Measurements from ENCODE around the gene ANK3. TPM values are rescaled to one million over a fixed set of nuclear protein-coding genes. Genes with fewer than 3 reads are reported as not detected.

ANK3 gene
- total and polyA plus RNA-seq, 2 donors, result 12.1 to 12.6 TPM

DNA sequence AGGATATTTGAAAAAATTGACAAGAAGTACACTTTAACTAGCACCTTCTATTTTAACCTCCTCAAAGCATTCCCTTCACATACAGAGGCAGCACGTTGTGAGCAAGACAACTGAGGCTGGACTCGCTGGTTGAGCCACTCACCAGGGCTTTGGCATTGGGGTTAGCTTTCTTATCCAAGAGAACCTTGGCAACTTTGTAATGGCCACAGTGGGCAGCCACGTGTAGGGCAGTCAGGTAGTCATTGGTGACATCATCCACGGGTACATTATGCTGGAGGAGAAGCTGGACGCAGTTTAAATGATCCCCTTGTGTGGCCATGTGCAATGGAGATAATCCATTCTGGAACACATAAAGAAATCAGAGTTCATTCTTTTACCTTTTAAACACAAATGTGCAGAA is 181.8 kb downstream of the ANK3 start:
- H3K27ac ChIP-seq (ENCODE audit: low read depth in 1 of 2, low read length in 1 of 2), result no peak overlapping the region
- H3K36me3 ChIP-seq (ENCODE audit: control insufficient read depth in 2 of 2, insufficient read depth in 2 of 2, low read length in 1 of 2), result no peaks in the 10 kb centered on the region
- no peaks in the 10 kb centered on the region for H3K27me3 ChIP-seq (ENCODE audit: control insufficient read depth in 2 of 2, insufficient read depth in 1 of 2, low read length in 1 of 2)
- no peak for DNase-seq (ENCODE audit: low read depth in 6 of 9, low spot score in 9 of 9)
- H3K4me3 ChIP-seq (ENCODE audit: low read length in 2 of 2), result no peak overlapping the region
- H3K4me1 ChIP-seq (ENCODE audit: control insufficient read depth in 2 of 2, insufficient read depth in 2 of 2, low read length in 2 of 2), result peaks cover 0 to 6% of the 10 kb centered on the region in 2 donors
- H3K9me3 ChIP-seq (ENCODE audit: control insufficient read depth in 2 of 2, insufficient read depth in 1 of 2, low read length in 1 of 2), result no peaks in the 10 kb centered on the region
- WGBS, result 96% methylated on average over 5 of the region's 5 CpGs

DNA sequence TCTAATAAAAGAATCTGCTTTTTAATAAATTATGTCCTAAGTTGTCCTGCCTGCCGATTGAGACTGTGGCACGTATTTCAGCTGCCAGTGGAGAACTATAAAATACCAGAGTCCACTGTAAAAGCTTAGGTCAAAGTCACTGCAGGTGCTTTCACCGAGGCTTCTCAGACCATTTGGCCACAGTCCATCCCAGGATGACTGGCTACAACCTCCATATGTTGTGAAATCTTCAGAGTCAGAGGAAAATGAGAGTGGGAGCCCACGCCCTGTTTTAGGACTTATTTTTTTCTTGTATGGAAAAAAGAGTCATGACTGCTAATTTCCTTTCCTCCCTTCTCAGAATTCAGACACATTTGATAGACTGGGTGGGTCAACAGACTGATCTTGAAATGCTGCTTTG is 182.9 kb downstream of the ANK3 start:
- 77% methylated on average over 4 of the region's 4 CpGs for WGBS
- Histone ChIP-seq H3K36me3 (ENCODE audit: control insufficient read depth in 2 of 2, insufficient read depth in 2 of 2, low read length in 1 of 2) (no peaks in the 10 kb centered on the region), H3K27me3 (ENCODE audit: control insufficient read depth in 2 of 2, insufficient read depth in 1 of 2, low read length in 1 of 2) (no peaks in the 10 kb centered on the region), H3K27ac (ENCODE audit: low read depth in 1 of 2, low read length in 1 of 2) (no peak overlapping the region), H3K4me1 (ENCODE audit: control insufficient read depth in 2 of 2, insufficient read depth in 2 of 2, low read length in 2 of 2) (peaks cover 0 to 6% of the 10 kb centered on the region in 2 donors), H3K9me3 (ENCODE audit: control insufficient read depth in 2 of 2, insufficient read depth in 1 of 2, low read length in 1 of 2) (no peaks in the 10 kb centered on the region), H3K4me3 (ENCODE audit: low read length in 2 of 2) (no peak overlapping the region)
- no peak for DNase-seq (ENCODE audit: low read depth in 6 of 9, low spot score in 9 of 9)

DNA sequence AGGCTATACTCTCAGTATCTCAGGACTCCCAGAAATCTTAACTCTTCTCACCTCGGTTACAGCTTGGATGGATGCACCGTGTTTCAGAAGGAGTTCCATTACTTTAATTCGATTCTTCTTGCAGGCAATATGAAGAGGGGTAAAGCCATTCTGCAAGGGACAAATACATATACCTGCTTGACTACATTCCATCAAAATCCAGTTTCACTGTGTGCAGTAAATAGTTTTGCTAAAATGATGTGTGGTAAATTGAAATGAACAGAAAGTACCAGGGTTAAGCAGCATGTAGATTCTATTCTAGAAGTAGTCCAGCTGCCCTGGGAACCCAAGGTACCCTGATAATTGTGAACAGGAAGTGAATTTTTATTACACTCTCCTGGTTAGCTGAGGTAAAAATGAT is 183.9 kb downstream of the ANK3 start:
- no peaks in the 10 kb centered on the region for H3K36me3 ChIP-seq (ENCODE audit: control insufficient read depth in 2 of 2, insufficient read depth in 2 of 2, low read length in 1 of 2)
- no peak for DNase-seq (ENCODE audit: low read depth in 6 of 9, low spot score in 9 of 9)
- H3K4me3 ChIP-seq (ENCODE audit: low read length in 2 of 2), result no peak overlapping the region
- no peak overlapping the region for H3K27ac ChIP-seq (ENCODE audit: low read depth in 1 of 2, low read length in 1 of 2)
- no peaks in the 10 kb centered on the region for H3K27me3 ChIP-seq (ENCODE audit: control insufficient read depth in 2 of 2, insufficient read depth in 1 of 2, low read length in 1 of 2)
- WGBS, result 96% methylated on average over 3 of the region's 3 CpGs
- peaks cover 0 to 6% of the 10 kb centered on the region in 2 donors for H3K4me1 ChIP-seq (ENCODE audit: control insufficient read depth in 2 of 2, insufficient read depth in 2 of 2, low read length in 2 of 2)
- H3K9me3 ChIP-seq (ENCODE audit: control insufficient read depth in 2 of 2, insufficient read depth in 1 of 2, low read length in 1 of 2), result no peaks in the 10 kb centered on the region

DNA sequence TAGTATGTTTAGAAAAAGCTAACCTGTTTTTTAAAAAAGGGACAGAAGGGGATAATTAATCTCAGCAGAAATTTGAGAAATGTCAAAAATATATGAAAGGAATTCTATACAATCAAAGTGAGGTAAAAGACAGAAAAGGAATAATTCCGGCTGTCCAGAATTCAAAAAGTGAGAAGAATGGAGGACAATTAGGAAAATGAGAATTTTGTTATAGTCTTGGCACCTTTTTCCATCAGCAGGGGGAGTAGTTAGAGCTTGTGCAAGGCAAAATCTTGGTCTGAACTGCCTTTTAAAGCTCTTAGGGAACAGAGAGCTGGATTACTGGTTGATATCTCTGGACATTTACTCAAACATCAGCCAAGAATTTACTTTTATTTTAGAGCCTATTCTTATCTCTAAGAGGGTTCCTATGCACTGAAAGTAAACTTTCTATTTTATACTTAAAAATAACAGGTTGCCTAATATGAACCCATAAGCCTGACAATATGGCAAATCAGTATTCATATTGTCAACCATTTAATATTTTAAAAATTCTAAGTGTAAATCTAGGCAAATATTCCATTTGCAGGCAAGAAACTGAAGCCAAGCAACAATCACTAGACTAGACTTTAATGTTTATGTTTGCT is 185.6 kb downstream of the ANK3 start:
- Histone ChIP-seq H3K27ac (ENCODE audit: low read depth in 1 of 2, low read length in 1 of 2) (no peak overlapping the region), H3K4me3 (ENCODE audit: low read length in 2 of 2) (no peak overlapping the region), H3K9me3 (ENCODE audit: control insufficient read depth in 2 of 2, insufficient read depth in 1 of 2, low read length in 1 of 2) (no peaks in the 10 kb centered on the region), H3K27me3 (ENCODE audit: control insufficient read depth in 2 of 2, insufficient read depth in 1 of 2, low read length in 1 of 2) (no peaks in the 10 kb centered on the region), H3K36me3 (ENCODE audit: control insufficient read depth in 2 of 2, insufficient read depth in 2 of 2, low read length in 1 of 2) (no peaks in the 10 kb centered on the region), H3K4me1 (ENCODE audit: control insufficient read depth in 2 of 2, insufficient read depth in 2 of 2, low read length in 2 of 2) (no peaks in the 10 kb centered on the region)
- DNase-seq (ENCODE audit: low read depth in 6 of 9, low spot score in 9 of 9), result peak in 1 of 9 donors; percentile 15
- WGBS, result 98% methylated on average over 1 of the region's 1 CpG

DNA sequence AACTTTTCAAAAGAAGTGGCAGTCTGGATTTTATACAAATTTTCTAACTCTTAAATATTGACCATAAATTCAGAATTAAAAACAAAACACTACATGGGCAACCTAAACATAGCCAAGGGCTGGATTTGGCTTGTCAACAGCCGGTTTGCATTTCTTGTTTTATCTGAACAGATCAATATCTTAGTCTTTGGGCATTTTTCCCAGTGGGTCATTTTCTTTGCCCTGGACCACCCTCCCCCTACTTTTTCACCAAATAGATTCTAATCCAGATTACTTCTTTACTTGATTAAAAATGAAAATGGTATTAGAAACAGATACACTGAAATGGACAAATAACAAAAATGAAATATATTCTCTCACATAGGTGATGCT is 189.0 kb downstream of the ANK3 start:
- no peak overlapping the region for H3K4me3 ChIP-seq (ENCODE audit: low read length in 2 of 2)
- no peaks in the 10 kb centered on the region for H3K27me3 ChIP-seq (ENCODE audit: control insufficient read depth in 2 of 2, insufficient read depth in 1 of 2, low read length in 1 of 2)
- WGBS, result 91% methylated on average over 1 of the region's 1 CpG
- H3K36me3 ChIP-seq (ENCODE audit: control insufficient read depth in 2 of 2, insufficient read depth in 2 of 2, low read length in 1 of 2), result no peaks in the 10 kb centered on the region
- no peaks in the 10 kb centered on the region for H3K9me3 ChIP-seq (ENCODE audit: control insufficient read depth in 2 of 2, insufficient read depth in 1 of 2, low read length in 1 of 2)
- no peak overlapping the region for H3K27ac ChIP-seq (ENCODE audit: low read depth in 1 of 2, low read length in 1 of 2)
- no peak for DNase-seq (ENCODE audit: low read depth in 6 of 9, low spot score in 9 of 9)
- H3K4me1 ChIP-seq (ENCODE audit: control insufficient read depth in 2 of 2, insufficient read depth in 2 of 2, low read length in 2 of 2), result no peaks in the 10 kb centered on the region

DNA sequence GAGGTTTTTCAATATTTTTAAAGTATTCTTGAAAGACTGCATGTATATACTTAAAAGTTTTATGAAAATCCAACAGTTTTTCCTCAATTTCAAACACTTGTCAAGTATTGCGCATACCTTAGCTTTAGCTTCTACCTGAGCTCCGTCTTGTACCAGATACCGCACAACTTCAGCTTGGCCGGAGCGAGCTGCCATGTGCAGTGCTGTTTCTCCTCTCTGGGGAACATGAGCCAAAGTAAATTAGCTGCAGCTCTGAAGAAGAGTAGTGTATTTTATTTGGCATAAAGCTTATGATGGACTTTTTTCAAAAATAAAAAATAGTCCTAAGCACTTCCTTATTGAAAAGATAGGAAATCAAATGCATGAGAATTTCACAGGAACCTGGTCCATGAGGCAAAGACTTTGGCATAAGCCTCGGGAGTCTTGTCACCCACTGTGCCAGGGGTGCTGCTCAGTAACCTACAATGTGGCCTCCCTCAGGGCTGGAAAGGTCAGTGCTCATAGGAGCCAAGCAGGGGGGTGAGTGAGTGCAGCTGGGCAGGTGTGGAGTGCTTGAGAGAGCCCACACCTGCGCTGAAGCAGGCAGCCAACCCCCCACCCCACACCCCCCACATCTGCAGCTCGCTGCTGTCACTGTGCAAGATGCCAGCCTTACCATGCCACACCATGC is 189.5 kb downstream of the ANK3 start:
- H3K4me3 ChIP-seq (ENCODE audit: low read length in 2 of 2), result no peak overlapping the region
- DNase-seq (ENCODE audit: low read depth in 6 of 9, low spot score in 9 of 9), result no peak
- H3K27me3 ChIP-seq (ENCODE audit: control insufficient read depth in 2 of 2, insufficient read depth in 1 of 2, low read length in 1 of 2), result no peaks in the 10 kb centered on the region
- H3K9me3 ChIP-seq (ENCODE audit: control insufficient read depth in 2 of 2, insufficient read depth in 1 of 2, low read length in 1 of 2), result no peaks in the 10 kb centered on the region
- no peak overlapping the region for H3K27ac ChIP-seq (ENCODE audit: low read depth in 1 of 2, low read length in 1 of 2)
- WGBS, result 93% methylated on average over 8 of the region's 8 CpGs
- no peaks in the 10 kb centered on the region for H3K36me3 ChIP-seq (ENCODE audit: control insufficient read depth in 2 of 2, insufficient read depth in 2 of 2, low read length in 1 of 2)
- H3K4me1 ChIP-seq (ENCODE audit: control insufficient read depth in 2 of 2, insufficient read depth in 2 of 2, low read length in 2 of 2), result no peaks in the 10 kb centered on the region

DNA sequence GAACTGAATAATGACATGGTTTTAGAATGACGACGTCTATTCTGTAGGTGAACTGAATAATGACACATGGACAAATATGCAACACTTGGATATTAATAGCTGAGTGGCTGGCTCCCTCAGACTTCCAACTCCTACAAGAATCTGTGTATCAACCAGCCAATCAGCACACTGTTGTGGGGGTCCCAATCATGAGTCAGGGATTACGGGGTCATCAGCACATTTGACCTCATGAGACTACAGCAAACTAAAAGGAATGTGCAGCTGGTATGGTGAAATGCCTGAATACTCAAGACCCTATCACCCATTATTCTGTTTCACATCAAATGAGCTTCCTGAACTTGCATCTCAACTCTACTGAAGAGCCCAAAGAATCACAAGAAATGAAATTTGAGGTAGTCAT is 192.5 kb downstream of the ANK3 start:
- DNase-seq (ENCODE audit: low read depth in 6 of 9, low spot score in 9 of 9), result no peak
- no peaks in the 10 kb centered on the region for H3K36me3 ChIP-seq (ENCODE audit: control insufficient read depth in 2 of 2, insufficient read depth in 2 of 2, low read length in 1 of 2)
- 76% methylated on average over 3 of the region's 3 CpGs for WGBS

DNA sequence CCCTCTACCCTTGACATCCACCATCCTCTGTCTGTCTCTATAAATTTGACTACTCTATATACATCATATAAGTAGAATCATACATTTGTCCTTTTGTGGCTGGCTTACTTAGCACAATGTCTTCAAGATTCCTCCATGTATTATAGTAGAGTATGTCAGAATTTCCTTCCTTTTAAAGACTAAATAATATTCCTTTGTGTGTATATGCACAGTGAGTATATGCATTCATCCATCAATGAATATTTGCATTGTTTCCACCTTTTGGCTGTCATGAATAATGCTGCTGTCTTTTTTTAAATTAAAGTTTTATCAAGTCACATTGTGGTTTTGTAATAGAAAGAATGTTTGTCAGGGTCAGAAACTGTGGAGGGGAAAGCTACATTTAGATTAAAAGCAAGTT is 195.3 kb downstream of the ANK3 start:
- Histone ChIP-seq H3K27me3 (ENCODE audit: control insufficient read depth in 2 of 2, insufficient read depth in 1 of 2, low read length in 1 of 2) (no peaks in the 10 kb centered on the region), H3K27ac (ENCODE audit: low read depth in 1 of 2, low read length in 1 of 2) (no peak overlapping the region), H3K9me3 (ENCODE audit: control insufficient read depth in 2 of 2, insufficient read depth in 1 of 2, low read length in 1 of 2) (no peaks in the 10 kb centered on the region), H3K36me3 (ENCODE audit: control insufficient read depth in 2 of 2, insufficient read depth in 2 of 2, low read length in 1 of 2) (no peaks in the 10 kb centered on the region), H3K4me1 (ENCODE audit: control insufficient read depth in 2 of 2, insufficient read depth in 2 of 2, low read length in 2 of 2) (no peaks in the 10 kb centered on the region), H3K4me3 (ENCODE audit: low read length in 2 of 2) (no peak overlapping the region)
- no peak for DNase-seq (ENCODE audit: low read depth in 6 of 9, low spot score in 9 of 9)

More for the DNA sequence above, 192.5 kb downstream of the ANK3 start:
- H3K9me3 ChIP-seq (ENCODE audit: control insufficient read depth in 2 of 2, insufficient read depth in 1 of 2, low read length in 1 of 2), result no peaks in the 10 kb centered on the region
- H3K4me1 ChIP-seq (ENCODE audit: control insufficient read depth in 2 of 2, insufficient read depth in 2 of 2, low read length in 2 of 2), result no peaks in the 10 kb centered on the region
- no peak overlapping the region for H3K27ac ChIP-seq (ENCODE audit: low read depth in 1 of 2, low read length in 1 of 2)
- H3K4me3 ChIP-seq (ENCODE audit: low read length in 2 of 2), result no peak overlapping the region
- no peaks in the 10 kb centered on the region for H3K27me3 ChIP-seq (ENCODE audit: control insufficient read depth in 2 of 2, insufficient read depth in 1 of 2, low read length in 1 of 2)

DNA sequence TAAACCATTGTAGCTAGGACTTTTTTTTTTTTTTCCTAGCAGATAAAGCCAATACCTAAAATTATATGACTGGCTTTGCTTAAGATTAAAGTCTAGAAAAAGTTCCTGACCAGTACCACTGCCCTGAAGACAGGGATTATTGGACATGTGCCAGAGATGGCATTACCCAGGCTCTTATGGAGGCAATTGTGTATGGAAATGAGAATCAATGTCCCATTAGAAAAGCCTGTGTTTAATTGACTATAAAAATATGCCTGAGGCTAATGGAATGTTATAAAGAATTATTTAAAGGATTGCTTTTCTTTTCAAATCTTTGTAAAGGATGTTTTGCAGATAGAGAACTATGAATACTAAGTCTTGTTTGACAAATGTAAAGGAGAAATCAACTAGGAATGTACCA is 196.7 kb downstream of the ANK3 start:
- no peaks in the 10 kb centered on the region for H3K27me3 ChIP-seq (ENCODE audit: control insufficient read depth in 2 of 2, insufficient read depth in 1 of 2, low read length in 1 of 2)
- H3K36me3 ChIP-seq (ENCODE audit: control insufficient read depth in 2 of 2, insufficient read depth in 2 of 2, low read length in 1 of 2), result no peaks in the 10 kb centered on the region
- no peak overlapping the region for H3K27ac ChIP-seq (ENCODE audit: low read depth in 1 of 2, low read length in 1 of 2)
- DNase-seq (ENCODE audit: low read depth in 6 of 9, low spot score in 9 of 9), result no peak
- H3K4me3 ChIP-seq (ENCODE audit: low read length in 2 of 2), result no peak overlapping the region
- no peaks in the 10 kb centered on the region for H3K4me1 ChIP-seq (ENCODE audit: control insufficient read depth in 2 of 2, insufficient read depth in 2 of 2, low read length in 2 of 2)
- no peaks in the 10 kb centered on the region for H3K9me3 ChIP-seq (ENCODE audit: control insufficient read depth in 2 of 2, insufficient read depth in 1 of 2, low read length in 1 of 2)

All from thymus (tissue), 11 donors.